Neural progenitor cell (in vitro differentiated cells): ENCODE measurements around the gene CCDC70.

ENCODE experiments used
- EZH2 ChIP-seq: fragments of 200-600 bp; sonication (generic); IDR thresholded peaks from 2 replicates; pipeline ENCODE4 v1.6.1; 2017; ENCODE audit warnings: antibody characterized with exemption, mild to moderate bottlenecking, moderate library complexity
- EZH2phosphoT487 ChIP-seq: fragments of 200-600 bp; sonication (generic); IDR thresholded peaks from 2 replicates; pipeline ENCODE4 v1.6.1; 2017; ENCODE audit warnings: antibody characterized with exemption
- TF ChIP-seq, protein P1 (sequence below): fragments of 200-600 bp; sonication (generic); IDR thresholded peaks from 2 replicates; pipeline ENCODE4 v1.5.1; 2017; ENCODE audit warnings: antibody characterized with exemption, mild to moderate bottlenecking

DNA sequence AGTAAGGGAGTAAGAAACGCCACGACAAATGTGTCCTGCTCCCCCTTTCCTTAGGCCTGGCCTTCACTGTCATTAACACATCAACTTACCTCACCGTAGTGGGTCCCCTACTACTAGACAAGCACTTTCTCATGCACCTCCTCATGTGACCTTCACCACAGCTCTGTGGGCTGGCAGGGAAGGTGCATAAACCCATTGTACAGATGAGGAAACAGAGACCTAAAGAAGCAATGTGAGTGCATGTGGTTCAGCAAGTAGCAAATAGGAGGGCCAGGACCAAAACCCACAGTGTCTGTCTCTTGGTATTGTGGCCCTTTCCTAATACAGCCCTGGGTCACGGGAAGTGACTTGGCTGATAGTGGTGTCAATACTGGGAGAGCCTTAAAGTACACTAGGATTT, 5.3 kb downstream of the CCDC70 start:
- TF ChIP-seq, protein P1, sequence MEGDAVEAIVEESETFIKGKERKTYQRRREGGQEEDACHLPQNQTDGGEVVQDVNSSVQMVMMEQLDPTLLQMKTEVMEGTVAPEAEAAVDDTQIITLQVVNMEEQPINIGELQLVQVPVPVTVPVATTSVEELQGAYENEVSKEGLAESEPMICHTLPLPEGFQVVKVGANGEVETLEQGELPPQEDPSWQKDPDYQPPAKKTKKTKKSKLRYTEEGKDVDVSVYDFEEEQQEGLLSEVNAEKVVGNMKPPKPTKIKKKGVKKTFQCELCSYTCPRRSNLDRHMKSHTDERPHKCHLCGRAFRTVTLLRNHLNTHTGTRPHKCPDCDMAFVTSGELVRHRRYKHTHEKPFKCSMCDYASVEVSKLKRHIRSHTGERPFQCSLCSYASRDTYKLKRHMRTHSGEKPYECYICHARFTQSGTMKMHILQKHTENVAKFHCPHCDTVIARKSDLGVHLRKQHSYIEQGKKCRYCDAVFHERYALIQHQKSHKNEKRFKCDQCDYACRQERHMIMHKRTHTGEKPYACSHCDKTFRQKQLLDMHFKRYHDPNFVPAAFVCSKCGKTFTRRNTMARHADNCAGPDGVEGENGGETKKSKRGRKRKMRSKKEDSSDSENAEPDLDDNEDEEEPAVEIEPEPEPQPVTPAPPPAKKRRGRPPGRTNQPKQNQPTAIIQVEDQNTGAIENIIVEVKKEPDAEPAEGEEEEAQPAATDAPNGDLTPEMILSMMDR: no peak
- no peak for TF ChIP-seq EZH2phosphoT487
- no peak for TF ChIP-seq EZH2
